Activated CD4-positive, alpha-beta T cell treated with anti-CD3 and anti-CD28 coated beads, Interleukin-10, Interleukin-2, amounts not matched to agents 100 ng/mL and 50 ng/mL, durations not matched to agents 16 hours and 8 hours (primary cell): Measurements from ENCODE around the gene CCR4.
A peak's percentile ranks its signal among the peaks of the same experiment; 100 is the strongest.
"Not testable (repeated sequence)": the region's sequence is repeated elsewhere in the genome, so short reads cannot be mapped to it uniquely, and the experiment has no call there.

Experiments
- DNase-seq: peaks from one replicate; pipeline ENCODE4 v3.0.0-alpha.2; 2020

CCR4 gene

DNA sequence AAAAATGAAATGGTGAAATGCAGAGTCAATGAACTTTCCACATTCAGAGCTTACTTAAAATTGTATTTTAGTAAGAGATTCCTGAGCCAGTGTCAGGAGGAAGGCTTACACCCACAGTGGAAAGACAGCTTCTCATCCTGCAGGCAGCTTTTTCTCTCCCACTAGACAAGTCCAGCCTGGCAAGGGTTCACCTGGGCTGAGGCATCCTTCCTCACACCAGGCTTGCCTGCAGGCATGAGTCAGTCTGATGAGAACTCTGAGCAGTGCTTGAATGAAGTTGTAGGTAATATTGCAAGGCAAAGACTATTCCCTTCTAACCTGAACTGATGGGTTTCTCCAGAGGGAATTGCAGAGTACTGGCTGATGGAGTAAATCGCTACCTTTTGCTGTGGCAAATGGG, 3.1 kb downstream of the CCR4 start:
- peak; percentile 46 for DNase-seq

DNA sequence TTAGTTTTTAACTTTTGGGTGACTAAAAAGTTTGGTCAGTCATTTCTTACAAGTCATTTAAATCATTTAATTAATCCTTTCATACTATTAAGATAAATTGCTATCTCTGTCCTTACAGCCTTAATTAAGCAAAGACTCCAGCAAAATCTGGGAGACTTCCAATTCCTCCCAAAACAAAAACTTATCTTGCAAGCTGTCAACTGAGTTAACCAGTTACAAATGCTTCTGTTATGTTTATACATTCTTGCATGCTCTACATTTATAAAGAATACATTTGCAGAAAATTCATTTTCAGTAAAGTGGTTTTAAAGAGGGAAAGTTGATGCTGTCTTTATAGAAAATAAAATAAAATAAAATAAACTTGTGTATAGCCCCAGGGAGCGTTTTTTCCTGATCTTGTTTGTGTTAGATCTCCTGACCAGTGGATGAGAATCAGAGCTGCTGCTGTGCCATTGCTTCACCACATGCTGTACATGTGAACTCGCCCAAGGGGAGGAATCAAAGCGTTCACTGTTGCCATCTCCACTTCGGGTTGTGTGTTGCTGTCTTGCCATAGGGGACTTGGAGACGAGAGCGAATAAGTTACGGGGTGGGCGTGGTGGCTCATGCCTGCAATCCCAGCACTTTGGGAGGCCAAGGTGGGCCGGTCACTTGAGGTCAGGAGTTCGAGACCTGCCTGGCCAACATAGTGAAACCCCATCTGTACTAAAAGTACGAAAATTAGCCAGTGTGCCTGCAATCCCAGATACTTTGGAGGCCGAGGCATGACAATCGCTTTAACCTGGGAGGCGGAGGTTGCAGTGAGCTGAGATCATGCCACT, 5.5 kb downstream of the CCR4 start:
- DNase-seq = peak; percentile 41

DNA sequence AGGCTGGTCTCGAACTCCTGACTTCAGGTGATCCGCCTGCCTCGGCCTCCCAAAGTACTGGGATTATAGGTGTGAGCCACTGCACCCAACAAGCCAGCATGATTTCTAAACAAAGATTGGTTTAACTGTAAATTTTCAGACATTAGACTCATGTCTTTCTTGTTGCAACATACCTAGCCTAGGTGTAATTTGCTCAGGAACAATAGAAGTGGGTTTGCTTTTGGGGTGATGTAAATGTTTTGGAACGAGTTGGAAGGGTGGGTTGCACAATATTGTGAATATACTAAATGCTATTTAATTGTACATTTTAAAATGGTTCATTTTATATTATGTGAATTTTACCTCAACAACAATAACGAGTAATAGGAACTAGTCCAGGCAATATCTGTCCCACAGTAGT, 7.1 kb downstream of the CCR4 start:
- DNase-seq = no peak

DNA sequence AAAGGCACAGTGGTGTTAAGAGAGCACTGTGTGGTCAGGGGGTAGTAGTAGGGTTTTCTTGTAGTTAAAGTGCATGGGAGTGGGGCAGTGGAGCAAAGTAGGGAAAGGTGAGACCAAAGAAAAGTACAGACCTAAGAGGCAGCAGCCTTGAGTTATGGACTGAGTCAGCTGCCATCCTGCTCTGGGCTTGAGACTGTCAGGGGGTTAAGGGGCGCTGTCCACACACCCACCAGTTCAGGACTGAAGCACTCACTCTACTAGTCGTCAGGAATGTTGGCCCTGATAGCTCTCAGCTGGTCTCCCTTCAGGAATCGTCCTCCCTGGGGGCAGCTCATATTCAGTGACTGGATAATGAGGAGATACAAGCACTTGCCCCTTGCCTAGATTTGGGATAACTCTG, 7.9 kb downstream of the CCR4 start:
- DNase-seq = peak; percentile 52

DNA sequence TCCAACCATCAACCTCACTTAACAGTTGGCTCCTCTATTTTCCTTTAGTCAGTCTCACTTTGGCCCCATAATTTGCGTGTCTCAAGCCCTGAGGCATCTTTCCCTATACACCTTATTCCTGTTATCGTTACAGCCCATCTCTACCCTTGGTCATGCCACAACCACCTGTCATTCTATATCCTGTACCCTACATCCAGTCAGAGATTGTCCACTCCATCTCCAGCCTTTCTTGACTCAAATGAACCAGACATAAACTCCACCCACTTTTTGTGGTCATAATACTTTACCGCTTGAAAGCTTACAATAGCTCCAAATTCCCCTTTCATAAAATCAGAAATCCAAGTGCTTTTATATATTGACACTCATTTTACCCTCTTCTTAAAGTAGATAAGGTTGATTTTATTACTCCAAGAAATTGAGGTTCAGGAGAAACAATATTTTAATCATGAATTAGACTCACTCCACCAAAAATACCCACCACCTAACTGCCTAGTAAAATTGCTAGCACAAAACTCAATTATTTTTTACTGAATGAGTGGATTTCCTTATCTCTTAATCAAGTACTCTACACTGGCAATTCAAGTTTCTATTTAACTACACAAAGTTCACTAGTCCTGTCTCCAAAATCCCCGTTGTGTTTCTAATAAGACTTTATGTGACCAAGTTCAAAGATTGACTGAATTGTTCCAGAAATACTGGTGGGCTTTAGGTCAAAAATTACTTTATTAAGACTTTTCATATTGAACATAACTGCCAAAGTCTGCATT, 9.1 kb downstream of the CCR4 start:
- peak; percentile 88 for DNase-seq

DNA sequence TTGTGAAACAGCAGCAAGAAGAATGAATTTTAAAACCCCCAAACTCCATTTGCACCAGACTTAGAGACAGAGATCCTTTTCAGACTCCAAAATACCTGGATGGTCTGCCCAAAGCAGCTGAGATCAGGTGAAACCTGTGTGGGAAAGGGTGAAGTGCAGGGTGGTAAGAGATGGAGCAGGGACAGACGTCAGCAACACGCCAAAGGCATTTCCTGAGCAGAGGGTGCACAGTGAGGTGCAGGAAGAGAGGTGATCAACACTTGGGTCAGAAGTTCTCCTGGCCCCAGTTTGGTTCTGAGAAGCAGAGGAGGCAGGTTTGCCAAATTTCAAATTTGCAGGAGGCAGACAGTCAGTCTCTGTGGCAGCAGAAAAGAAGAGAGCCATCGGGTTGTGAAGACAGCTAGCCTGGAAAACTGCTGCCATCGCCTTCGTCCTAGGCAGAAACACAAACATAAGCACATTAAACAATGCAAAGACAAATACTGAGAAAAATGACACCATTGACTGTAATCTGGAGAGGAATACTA, 9.8 kb downstream of the CCR4 start:
- DNase-seq = peak; percentile 69

DNA sequence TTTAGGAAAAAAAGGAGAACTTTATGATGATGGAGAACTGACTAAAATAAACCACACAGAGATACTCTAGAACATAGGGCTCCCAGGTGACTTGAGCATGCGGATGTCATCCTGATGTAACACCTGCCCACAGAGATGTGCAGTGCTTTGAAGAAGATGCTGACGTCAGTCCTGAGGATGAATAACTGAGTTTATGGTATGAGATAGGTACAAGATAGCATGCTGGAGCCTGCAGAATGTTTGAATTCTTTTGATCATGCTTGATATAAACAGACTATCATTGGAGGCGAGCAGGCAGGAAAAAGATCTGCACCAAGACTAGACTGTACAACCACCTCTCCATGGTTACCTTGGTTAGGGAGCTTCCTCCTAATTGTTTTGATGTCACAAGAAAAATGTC, 12.4 kb downstream of the CCR4 start:
- peak; percentile 41 for DNase-seq

DNA sequence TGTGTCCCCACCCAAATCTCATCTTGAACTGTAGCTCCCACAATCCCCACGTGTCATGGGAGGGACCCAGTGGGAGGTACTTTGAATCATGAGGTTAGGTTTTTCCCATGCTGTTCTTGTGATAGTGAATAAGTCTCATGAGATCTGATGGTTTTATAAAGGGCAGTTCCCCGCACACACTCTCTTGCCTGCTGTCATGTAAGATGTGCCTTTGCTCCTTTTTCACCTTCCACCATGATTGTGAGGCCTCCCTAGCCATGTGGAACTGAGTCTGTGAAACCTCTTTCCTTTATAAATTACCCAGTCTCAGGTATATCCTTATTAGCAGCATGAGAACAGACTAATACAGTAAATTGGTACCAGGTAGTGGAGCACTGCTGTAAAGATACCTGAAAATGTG, 13.3 kb downstream of the CCR4 start:
- not testable (repeated sequence) for DNase-seq

DNA sequence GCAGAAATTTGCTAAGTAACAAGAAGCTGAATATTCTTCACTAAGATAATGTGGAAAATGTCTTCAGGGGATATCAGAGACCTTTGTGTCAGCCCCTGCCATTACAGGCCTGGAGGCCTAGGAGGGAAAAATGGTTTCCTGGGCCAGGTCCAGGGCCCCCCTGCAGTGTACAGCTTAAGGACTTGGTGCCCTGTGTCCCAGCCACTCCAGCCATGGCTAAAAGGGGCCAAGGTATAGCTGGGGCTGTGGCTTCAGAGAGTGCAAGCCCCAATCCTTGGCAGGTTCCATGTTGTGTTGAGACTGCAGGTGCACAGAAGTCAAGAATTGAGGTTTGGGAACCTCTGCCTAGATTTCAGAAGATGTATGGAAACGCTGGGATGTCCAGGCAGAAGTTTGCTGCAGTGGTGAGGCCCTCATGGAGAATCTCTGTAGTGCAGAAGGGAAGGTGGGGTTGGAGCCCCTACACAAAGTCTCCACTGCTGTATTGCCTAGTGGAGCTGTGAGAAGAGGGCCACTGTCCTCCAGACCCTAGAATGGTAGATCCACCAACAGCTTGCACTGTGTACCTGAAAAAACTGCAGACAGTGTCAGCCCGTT, 14.3 kb downstream of the CCR4 start:
- DNase-seq = not testable (repeated sequence)

DNA sequence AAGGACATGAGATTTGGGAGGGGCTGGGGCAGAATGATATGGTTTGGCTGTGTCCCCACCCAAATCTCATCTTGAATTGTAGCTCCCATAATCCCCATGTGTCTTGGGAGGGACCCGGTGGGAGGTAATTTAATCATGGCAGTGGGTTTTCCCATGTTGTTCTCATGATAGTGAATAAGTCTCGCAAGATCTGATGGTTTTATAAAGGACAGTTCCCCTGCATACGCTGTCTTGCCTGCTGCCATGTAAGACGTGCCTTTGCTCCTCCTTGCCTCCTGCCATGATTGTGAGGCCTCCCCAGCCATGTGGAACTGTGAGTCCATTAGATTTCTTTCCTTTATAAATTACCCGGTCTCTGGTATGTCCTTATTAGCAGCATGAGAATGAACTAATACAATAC, 15.2 kb downstream of the CCR4 start:
- DNase-seq = not testable (repeated sequence)

DNA sequence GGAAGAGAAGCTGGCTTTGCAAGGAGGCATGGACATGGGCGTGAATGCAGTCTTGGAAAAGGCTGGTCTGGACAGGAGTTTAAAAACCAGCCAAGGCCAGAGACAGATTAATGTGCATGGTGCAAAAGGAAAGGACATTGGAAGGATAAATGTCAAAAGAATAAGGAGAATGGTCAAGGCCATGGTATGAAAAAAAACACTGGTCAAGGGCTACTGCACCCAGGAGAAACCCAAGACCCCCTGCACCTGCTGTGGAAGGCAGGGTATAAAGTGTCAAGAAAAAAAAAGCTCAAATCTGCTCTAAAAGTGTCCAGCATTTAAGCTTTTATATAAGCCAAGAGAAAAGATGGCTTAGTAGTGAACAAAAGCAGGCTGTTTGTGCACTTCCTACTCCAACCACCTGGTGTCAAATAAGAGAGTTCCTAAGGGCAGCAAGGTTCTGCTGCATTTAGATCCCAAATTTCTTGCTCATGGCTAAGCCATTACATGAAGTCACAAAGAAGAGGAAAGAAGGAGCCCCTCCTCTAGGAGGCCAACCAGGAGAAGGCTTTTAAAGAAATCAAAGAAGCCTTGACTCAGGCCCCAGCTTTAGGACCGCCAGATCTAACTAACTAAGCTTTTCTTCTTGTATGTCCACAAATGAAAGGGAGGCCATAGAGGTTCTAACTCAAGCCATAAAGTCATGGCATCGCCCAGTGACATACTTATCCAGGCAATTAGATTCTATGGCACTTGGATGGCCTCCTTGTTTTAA, 16.9 kb downstream of the CCR4 start:
- DNase-seq = no peak

DNA sequence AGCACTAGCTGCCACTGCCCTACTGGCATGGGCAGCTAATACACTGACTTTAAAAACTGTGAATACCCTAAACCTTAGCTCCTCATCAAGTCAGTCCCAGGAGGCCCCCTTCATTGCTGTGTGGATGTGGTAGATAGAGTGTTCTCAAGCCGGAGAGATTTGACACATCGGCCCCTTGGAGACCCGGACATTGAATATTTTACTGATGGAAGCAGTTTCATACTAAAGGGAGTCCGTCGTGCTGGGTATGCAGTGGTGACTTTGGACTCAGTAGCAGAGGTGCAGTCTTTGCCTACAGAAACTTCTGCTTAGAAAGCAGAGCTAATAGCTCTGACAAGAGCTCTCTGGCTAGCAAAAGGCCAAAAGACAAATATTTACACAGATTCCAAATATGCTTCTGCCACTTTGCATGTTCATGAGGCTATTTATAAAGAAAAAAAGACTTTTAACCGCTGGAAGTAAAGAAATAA, 17.5 kb downstream of the CCR4 start:
- no peak for DNase-seq

DNA sequence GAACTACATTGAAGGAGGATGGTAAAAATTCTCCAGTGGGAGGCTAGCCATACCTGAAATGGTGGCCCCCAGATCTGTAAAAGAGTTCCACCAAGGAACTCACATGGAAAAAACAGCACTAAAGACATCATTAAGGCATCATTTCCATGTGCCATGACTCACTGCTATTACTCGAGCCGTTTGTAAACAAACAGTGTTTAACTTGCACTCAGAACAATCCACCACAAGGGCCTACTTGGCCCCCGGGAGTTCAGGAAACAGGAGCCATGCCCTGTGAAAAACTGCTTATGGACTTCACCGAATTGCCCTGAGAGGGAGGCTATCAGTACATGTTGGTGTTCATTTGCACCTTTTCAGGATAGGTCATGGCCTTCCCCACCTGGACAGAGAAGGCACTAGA, 18.2 kb downstream of the CCR4 start:
- DNase-seq = no peak

DNA sequence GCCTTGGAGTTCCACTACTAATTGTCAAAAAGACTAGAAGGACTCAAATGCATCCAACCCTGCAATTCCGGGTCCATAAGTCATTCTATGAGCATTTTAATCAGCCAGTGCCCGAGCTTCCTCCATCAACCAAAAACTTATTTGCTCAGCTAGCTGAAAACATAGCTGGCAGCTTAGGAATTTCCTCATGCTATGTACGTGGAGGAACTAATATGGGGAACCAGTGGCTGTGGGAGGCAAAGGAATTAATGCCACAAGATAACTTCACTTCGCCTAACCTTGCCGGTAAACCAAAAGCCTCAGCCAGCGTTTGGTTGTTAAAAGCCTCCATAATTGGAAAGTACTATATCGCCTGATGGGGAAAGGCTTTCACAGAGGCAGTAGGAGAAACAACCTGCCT, 19.8 kb downstream of the CCR4 start:
- DNase-seq = not testable (repeated sequence)

DNA sequence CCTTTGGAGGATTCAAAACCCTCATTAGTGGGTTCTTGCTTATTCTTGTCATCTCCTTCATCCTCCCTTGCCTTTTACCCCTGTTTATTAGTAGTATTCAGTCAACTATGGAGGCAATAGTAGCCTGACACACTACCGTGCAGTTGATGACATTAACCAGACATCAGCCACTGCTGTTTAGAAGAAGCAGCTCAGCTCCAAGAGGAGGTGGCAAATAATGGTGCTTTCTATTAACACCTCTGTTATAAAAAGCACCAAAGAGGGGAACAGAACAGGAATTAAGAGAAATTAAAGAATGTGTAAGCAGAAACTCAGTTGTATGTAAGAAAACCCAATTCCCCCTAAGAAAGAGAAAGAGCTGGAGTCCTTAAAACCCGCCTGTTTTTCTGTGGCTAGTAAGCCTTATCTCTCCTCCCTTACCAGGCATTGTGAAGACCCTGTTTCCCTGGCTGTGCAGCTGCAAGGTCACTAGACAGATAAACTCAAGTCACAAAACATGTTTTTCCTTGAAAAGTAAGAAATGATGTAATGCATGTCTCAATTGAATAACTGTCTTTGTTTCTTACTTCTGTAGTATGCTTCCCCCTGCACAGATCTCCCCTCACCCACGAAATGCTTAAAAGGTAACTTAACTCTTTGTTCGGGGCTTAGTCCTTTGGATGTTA, 21.2 kb downstream of the CCR4 start:
- no peak for DNase-seq

DNA sequence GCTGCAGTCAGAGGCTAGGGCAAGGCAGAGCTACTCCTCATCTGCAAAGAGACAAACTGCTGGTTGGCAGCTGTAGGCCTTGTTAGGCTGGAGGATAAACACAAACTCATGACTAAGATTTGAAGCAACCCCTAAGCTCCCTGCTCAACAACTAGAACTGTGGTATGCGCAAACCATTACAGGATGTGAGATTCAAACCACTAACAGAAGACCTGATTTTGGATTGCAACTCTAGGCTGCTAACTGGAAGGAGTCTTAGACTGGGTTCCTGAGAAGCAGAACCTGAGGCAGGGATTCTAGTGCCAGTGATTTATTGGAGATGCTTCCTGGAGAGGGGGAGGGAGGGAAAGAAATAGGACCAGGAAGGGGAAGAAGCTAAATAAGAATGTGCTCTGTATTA, 22.5 kb downstream of the CCR4 start:
- DNase-seq = peak; percentile 91

DNA sequence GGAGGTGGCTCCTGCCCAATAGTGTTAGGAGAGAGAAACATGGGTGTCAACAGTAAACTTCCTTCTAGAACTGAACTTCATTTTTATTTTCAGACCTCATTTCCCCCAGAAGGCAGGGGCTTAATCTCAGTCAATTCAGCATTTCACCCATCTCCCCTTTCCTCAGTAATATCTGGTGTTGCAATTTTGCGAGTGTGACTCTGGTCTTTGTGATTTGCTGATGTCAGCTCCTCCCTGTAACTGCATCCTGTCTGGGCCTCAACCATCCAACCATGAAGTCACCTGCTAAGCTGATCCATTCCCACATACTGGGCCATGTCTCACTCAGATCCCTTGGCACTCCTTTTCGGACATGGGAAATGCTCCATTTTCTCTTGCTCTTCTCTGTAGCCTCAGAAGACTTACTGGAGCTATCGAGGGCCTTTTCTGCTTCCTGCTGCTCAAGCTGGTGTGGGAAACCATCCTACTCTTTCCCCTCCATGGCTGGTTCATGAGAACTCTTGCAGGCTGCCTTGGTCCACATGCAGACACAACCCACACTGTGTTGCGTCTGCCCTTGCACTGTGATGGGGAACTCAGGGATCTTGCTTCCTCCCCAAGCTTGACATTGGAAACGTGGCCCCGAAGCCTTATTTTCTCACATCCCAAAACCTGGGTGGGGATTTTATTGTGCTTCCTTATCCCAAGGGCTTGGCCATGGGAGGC, 24.6 kb downstream of the CCR4 start:
- DNase-seq = peak; percentile 57

DNA sequence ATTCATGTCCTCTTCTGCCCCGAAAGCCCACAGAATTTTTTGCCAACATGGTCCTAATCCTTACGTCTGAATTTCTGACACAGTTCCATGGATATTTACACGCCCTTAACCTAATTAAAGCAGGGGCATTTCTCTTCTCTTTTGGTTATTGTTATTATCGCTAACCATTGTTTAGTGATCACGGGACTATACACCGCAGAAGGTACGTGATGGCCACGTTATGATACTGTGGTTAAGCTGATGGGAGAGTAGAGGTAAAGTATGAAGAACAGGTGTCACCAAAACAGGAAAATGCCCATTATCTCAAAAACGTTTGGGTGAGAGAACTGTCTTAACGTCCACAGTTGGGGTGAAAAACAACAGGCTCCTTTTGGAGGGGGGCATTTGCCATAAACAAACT, 26.4 kb downstream of the CCR4 start:
- no peak for DNase-seq

DNA sequence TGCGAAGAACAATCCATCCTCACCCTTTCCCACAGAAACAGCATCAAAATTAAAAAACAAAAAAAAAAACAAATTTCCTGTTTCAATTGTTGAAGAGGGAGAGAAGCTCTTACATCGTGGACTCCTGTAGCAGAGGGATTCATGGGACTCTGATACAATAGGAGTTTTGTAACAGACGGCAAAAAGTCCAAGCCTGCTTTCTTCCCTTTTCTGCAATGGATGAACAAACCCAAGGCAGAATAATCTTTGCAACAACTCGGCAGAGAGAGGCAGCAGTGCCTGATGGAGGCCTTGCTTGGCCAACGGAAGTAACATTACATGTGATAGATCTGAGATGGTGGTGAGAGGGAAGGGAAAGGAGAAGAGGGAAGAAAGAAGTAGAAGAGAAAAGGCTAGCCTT, 26.9 kb downstream of the CCR4 start:
- DNase-seq = no peak

DNA sequence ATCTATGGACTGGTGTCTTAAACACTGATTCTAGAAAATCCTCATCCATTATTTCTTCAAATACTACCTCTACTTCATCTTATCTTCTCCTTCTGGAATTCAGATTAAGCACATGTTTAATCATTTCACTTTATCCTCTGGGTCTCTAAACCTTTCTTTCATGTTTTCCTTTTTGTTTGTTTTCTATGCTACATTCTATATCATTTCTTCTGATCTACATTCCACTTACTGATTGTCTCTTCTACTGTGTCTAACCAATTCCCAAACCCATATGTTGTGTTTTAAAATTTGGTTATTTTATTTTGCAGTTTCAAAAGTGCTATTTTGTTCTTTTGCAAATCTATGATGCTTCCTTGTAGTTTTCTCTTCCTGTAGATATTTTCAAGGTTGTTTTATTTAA, 31.7 kb downstream of the CCR4 start:
- no peak for DNase-seq

DNA sequence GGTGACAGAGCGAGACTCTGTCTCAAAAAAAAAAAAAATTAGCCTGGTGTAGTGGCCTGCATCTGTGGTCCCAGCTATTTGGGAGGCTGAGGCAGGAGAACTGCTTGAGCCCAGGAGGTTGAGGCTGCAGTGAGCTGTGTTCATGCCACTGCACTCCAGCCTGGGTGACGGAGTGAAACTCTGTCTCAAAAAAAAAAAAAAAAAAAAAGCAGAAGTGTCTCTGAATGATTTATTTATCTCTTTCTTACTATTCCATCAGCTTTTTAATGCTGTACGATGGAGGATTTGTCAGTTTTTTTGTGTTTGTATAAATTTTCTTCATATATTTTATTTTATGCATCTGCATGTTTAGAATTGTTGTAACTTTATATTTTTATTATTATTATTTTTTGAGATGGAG, 33.5 kb downstream of the CCR4 start:
- not testable (repeated sequence) for DNase-seq

DNA sequence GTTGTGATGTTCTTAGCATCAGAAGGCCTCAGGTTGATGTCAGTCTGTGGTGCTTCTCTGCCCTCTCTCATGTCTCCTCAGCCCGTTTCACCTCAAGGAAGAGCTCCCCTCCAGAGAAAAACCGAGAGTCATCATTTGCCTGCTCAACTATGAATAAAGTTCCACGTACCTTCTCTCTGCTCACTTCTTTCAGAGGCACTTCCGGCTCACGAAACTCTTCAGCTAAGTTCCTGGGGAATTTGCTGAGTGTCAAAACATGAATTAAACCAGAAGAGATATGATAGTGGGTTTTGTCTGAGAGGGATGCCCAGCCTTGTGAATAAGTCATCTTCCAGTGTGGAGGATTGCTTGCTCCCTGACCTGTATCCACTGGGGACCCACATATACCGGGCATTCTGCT, 37.7 kb downstream of the CCR4 start:
- peak; percentile 52 for DNase-seq
